Measurements from ENCODE around the gene ZBTB40.
A peak's percentile ranks its signal among the peaks of the same experiment; 100 is the strongest.

Gene ZBTB40

GRCh38 chr1:22526677-22527076 lies 75.0 kb downstream of the ZBTB40 start:
- no peak for TF ChIP-seq CTCF (IDR thresholded peaks at IDR 0.05; ENCODE audit: extremely low read depth, insufficient read depth, missing control alignments)
- in situ Hi-C loops (cut with MboI; ENCODE audit: low pct_unique_long_range_greater_than_20kb, low sequenced_read_pairs, unreplicated experiment) = no loop called here
- DNase-seq (ENCODE audit: low spot score) = no peak

GRCh38 chr1:22527122-22527521 lies 75.5 kb downstream of the ZBTB40 start:
- no peak for TF ChIP-seq CTCF (IDR thresholded peaks at IDR 0.05; ENCODE audit: extremely low read depth, insufficient read depth, missing control alignments)
- in situ Hi-C loops (cut with MboI; ENCODE audit: low pct_unique_long_range_greater_than_20kb, low sequenced_read_pairs, unreplicated experiment) = no loop called here
- no peak for DNase-seq (ENCODE audit: low spot score)

- in situ Hi-C loops (cut with MboI; ENCODE audit: low pct_unique_long_range_greater_than_20kb, low sequenced_read_pairs, unreplicated experiment) = no loop called here
- TF ChIP-seq CTCF (IDR thresholded peaks at IDR 0.05; ENCODE audit: extremely low read depth, insufficient read depth, missing control alignments) = no peak
- DNase-seq (ENCODE audit: low spot score) = peak; percentile 7
These were observed 76.1 kb downstream of the ZBTB40 start for GRCh38 chr1:22527555-22528296.

GRCh38 chr1:22528451-22528850 lies 76.8 kb downstream of the ZBTB40 start:
- no peak for DNase-seq (ENCODE audit: low spot score)
- TF ChIP-seq CTCF (IDR thresholded peaks at IDR 0.05; ENCODE audit: extremely low read depth, insufficient read depth, missing control alignments) = no peak
- in situ Hi-C loops (cut with MboI; ENCODE audit: low pct_unique_long_range_greater_than_20kb, low sequenced_read_pairs, unreplicated experiment) = no loop called here

- no peak for TF ChIP-seq CTCF (IDR thresholded peaks at IDR 0.05; ENCODE audit: extremely low read depth, insufficient read depth, missing control alignments)
- in situ Hi-C loops (cut with MboI; ENCODE audit: low pct_unique_long_range_greater_than_20kb, low sequenced_read_pairs, unreplicated experiment) = no loop called here
- DNase-seq (ENCODE audit: low spot score) = no peak
These were observed 78.4 kb downstream of the ZBTB40 start for GRCh38 chr1:22529901-22530621.

GRCh38 chr1:22530715-22531114 lies 79.1 kb downstream of the ZBTB40 start:
- in situ Hi-C loops (cut with MboI; ENCODE audit: low pct_unique_long_range_greater_than_20kb, low sequenced_read_pairs, unreplicated experiment) = no loop called here
- DNase-seq (ENCODE audit: low spot score) = no peak
- TF ChIP-seq CTCF (IDR thresholded peaks at IDR 0.05; ENCODE audit: extremely low read depth, insufficient read depth, missing control alignments) = no peak

All from GM13977 (cell line).